Activated CD4-positive, CD25-positive, alpha-beta regulatory T cell treated with anti-CD3 and anti-CD28 coated beads, Interleukin-2, amount 50 U/mL, for 16 hours (primary cell): ENCODE measurements around the gene NSFL1C.
"Not testable (repeated sequence)": the region's sequence is repeated elsewhere in the genome, so short reads cannot be mapped to it uniquely, and the experiment has no call there.

Experiments used
- DNase-seq: peaks from one replicate; pipeline ENCODE4 v3.0.0-alpha.2; 2020; ENCODE audit warnings: low read depth, low spot score

Gene NSFL1C

GRCh38 chr20:1466211-1467081 lies at the start of gene NSFL1C:
NSFL1C (minus strand) TSS chr20:1466849; CDS start chr20:1466824, 25 bp downstream.
- DNase-seq, result peak; percentile 91

- no peak for DNase-seq
Observed at GRCh38 chr20:1513801-1514200, 47.2 kb upstream of the NSFL1C start.

- no peak for DNase-seq
Observed at GRCh38 chr20:1509237-1509636, 42.6 kb upstream of the NSFL1C start.

- DNase-seq, result no peak
Observed at GRCh38 chr20:1508574-1508973, 41.9 kb upstream of the NSFL1C start.

GRCh38 chr20:1507276-1507675 lies 40.6 kb upstream of the NSFL1C start:
- DNase-seq, result no peak

GRCh38 chr20:1505871-1506270 lies 39.2 kb upstream of the NSFL1C start:
- no peak for DNase-seq

- DNase-seq, result no peak
Observed at GRCh38 chr20:1505361-1505760, 38.7 kb upstream of the NSFL1C start.

GRCh38 chr20:1503564-1504227 lies 37.0 kb upstream of the NSFL1C start:
- peak; percentile 53 for DNase-seq

- no peak for DNase-seq
Observed at GRCh38 chr20:1500496-1500895, 33.8 kb upstream of the NSFL1C start.

GRCh38 chr20:1499528-1500420 lies 33.1 kb upstream of the NSFL1C start:
- no peak for DNase-seq

- not testable (repeated sequence) for DNase-seq
Observed at GRCh38 chr20:1497371-1497770, 30.7 kb upstream of the NSFL1C start.

- no peak for DNase-seq
Observed at GRCh38 chr20:1496930-1497329, 30.3 kb upstream of the NSFL1C start.

- DNase-seq, result no peak
Observed at GRCh38 chr20:1494436-1494835, 27.8 kb upstream of the NSFL1C start.

GRCh38 chr20:1493536-1493935 lies 26.9 kb upstream of the NSFL1C start:
- DNase-seq, result no peak

- no peak for DNase-seq
Observed at GRCh38 chr20:1491860-1492642, 25.4 kb upstream of the NSFL1C start.

GRCh38 chr20:1491281-1491840 lies 24.7 kb upstream of the NSFL1C start, which contains the start of gene SIRPB2:
SIRPB2 (minus strand) TSS chr20:1491420; CDS start chr20:1491359, 61 bp downstream.
- DNase-seq, result no peak

GRCh38 chr20:1490643-1491195 lies 24.1 kb upstream of the NSFL1C start:
- no peak for DNase-seq

- no peak for DNase-seq
Observed at GRCh38 chr20:1489764-1490436, 23.3 kb upstream of the NSFL1C start.

GRCh38 chr20:1489325-1489724 lies 22.7 kb upstream of the NSFL1C start:
- DNase-seq, result no peak

GRCh38 chr20:1486566-1486965 lies 19.9 kb upstream of the NSFL1C start:
- no peak for DNase-seq
